Activated CD4-positive, alpha-beta T cell treated with anti-CD3 and anti-CD28 coated beads for 24 hours (primary cell): Measurements from ENCODE around the gene NADK2.
A peak's percentile ranks its signal among the peaks of the same experiment; 100 is the strongest.

Experiments
- DNase-seq, 2 donors: peaks; one replicate each; pipeline ENCODE4 v3.0.0-alpha.2; 2020; ENCODE audit warnings: low read depth in 2 of 2

NADK2 gene

DNA sequence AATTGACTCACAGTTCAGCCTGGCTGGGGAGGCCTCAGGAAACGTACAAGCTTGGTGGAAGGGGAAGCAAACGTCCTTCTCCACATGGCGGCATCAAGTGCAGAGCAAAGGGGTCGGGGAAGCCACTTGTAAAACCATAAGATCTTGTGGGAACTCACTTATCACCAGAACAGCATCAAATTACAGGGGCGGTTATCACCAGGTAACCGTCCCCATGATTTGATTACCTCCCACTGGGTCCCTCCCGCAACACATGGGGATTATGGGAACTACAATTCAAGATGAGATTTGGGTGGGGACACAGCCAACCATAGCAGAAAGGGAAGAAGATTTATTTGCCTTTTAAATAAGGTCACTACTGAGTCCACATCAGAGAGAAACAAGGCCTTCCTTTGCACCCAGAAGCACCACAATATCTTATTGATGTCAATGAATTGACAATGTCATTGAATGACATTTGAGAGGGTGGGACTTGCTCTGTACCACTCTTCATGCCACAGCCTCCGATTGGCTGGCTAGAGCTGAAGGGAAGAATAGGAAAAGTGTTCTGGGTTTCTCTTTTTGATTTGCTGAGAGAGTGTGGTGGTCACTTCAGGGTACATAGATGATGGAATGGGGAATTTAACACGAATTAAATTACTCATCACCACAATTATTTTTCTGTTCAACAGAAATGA lies 78.8 kb downstream of the NADK2 start:
- DNase-seq: no peak

DNA sequence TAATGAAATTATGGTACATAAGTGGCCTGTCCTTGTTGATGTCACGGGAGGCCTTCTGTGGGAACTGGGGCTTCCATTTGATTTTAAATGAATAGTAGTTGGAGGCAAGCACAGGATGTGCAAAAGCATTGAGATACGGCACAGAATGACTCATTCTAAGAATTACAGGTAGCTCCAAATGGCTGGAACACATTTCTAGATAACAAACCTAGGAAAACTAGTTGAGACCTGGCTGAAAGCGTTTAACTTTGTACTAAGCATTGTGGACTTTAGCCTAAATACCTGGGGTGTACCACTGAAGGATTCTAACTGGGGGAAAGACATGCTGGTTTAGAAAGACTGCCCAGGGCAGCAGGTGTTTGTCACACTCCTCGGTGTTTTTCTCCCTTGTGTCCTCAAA lies 80.4 kb downstream of the NADK2 start:
- no peak for DNase-seq

DNA sequence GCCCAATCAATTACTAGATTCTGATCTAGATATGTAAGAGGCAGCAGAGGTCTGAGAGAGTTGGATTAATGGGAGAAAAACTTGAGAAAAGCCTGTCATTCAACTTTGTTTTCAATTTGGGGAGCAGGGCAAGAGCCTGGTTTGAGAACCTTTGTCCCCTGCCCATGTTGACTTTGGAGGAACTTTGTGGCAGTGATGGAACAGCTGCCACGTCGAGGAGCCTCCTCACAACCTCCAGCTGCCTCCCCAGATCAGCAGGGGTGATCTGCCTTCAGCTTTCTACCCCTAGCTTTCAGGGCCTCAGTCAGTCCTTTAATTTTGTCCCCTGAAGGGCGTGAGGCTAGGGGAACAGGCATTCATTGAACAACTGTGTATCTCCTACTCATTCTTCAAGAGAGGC lies 81.1 kb downstream of the NADK2 start:
- no peak for DNase-seq

DNA sequence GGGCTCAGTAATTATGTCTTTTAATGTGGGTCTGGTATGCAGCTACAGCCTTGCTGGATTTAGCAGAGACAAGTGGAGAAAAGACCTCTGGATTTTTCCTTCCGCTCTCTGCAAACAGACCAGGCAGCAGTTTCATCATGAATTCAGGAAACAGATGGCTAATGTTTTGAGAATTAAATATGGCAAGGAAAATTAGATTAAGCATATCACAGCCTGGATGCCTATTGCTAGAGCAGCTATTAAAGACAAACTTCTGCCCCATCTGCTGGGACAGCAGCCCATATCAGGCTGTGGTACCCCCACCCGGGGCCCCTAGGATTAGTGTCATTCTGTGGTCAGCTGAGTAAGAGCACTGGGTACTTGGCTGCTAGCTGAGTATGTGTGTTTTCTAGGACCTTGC lies 83.6 kb downstream of the NADK2 start:
- no peak for DNase-seq

DNA sequence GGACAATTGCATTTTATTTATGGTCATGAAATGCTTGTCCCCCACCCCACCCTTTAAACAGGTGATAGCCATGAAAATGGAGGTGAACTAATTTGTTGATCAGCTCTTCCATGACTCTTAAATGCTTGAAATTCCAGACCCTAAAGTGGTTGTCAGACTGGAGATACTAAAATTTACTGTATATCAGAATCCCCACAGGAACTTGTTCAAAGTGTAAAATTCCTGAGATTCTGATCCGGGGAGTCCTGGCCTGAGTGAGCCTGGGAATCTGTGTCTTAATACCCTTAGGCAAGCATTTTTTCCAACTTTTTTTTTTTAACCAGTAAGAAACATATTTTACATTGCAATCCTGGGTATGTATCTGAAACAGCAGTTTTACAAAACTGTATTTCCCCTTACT lies 85.1 kb downstream of the NADK2 start:
- no peak for DNase-seq

DNA sequence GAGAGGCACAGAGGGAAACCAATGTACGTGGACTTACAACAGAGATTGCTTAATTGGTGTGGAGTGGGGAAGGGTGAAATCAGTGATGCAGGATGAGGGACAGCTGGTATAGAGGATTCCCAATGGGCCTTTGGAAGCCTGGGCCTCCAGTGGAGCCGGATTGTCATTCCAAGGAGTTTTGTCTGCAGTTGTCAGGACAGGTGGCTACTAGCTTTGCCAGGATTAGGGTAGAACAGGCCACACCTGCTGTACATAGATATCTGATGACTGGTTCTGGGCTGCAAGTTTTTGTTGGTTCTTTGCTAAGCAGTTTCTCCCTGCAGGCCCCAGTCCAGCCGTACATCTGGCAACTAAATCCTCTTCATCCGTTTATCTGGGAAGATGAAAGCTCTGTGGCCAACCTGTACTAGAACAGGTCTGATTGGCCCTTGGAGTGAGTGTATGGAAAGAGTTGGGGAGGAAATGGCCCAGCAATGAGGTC lies 85.6 kb downstream of the NADK2 start:
- no peak for DNase-seq

DNA sequence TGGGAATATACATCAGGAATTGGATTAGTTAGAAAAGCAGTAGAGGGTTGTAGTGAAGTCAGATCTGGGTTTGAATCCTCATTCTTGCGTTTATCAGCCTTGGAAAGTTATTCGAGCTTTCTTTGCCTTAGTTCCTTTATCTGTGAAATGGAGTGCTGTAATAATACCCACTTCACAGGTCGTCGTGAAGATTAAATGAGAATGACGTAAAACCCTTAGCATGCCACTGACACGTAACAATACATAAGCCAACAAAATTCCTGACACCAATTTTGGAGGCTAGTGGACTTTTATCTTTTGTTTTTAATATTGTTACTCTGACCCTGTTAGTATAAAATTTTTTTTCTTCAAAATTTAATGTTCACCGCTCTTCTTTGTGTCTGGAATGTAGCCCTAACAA lies 86.4 kb downstream of the NADK2 start:
- DNase-seq: no peak

DNA sequence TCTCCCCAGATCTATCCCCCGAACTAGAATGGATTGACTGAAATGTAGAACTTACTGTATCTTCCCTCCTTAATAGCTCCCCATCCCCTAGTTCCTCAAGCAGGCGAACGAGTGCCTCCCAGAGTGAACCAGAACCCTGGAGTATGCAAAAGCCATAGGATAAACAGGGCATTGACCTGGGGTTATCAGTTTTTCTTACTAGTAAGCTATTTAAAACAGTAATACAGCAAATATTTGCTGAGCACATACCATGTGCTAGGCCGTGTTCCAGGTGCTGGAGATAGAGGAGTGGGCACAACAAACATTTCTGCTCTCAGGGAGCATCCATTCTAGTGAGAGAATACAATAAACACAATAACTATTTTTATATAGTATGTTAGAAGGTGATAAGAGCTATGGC lies 88.0 kb downstream of the NADK2 start:
- DNase-seq: no peak

DNA sequence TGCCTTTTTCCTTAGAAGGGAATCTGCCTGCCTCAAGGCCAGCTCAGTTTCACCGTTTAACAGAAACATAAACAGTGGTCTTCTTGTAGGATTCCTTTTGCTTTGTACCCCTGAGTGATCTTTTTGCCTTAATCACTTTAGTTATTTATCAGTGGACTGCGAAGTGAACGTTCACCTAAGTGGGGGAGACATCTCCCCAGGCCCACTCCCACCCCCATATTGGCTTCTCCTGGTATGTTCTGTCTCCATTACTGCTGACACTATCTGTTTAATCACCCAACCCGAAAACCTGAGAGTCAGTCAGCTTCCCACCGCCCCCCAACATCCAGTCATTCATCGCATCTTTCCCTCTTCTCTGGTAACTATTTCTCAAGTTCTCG lies 88.4 kb downstream of the NADK2 start:
- no peak for DNase-seq

DNA sequence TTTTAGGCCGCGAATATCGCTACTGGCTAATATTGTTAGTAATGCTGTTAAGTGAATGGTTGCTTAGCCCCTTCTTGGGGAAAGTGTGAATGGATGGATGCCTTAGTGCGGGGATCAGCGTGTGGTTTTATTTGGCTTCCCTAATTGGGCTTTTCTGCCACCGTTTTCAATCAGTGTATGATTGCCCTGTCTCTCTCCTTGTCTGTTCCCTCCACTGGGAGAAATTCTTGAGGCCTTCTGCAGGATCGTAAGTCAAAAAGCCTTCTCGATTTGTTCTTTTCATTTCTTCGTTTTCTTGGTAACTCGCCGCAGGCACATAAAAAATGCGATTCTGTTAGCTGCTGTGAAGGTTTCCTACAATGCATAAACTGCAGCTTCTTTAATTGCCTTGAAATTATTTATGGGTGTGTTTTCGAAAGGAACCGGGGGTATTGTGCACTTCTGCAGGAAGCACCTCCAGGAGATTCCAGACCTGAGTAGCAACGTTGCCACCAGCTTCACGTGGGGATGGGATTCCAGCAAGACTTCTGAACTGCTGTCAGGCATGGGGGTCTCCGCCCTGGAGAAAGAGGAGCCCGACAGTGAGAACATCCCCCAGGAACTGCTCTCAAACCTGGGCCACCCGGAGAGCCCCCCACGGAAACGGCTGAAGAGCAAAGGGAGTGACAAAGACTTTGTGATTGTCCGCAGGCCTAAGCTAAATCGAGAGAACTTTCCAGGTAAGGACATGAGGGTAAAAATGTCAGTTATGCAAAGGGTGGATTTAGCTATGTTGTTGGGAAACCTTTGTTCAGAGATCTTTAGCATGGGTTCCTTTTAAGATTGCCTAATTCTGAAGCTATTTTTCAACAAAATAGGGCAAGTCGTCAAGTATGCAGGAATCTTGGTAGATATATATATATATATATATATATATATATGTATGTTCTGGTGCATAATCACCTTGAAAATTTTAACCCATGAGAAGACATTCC lies 89.1 kb downstream of the NADK2 start:
- DNase-seq: no peak

DNA sequence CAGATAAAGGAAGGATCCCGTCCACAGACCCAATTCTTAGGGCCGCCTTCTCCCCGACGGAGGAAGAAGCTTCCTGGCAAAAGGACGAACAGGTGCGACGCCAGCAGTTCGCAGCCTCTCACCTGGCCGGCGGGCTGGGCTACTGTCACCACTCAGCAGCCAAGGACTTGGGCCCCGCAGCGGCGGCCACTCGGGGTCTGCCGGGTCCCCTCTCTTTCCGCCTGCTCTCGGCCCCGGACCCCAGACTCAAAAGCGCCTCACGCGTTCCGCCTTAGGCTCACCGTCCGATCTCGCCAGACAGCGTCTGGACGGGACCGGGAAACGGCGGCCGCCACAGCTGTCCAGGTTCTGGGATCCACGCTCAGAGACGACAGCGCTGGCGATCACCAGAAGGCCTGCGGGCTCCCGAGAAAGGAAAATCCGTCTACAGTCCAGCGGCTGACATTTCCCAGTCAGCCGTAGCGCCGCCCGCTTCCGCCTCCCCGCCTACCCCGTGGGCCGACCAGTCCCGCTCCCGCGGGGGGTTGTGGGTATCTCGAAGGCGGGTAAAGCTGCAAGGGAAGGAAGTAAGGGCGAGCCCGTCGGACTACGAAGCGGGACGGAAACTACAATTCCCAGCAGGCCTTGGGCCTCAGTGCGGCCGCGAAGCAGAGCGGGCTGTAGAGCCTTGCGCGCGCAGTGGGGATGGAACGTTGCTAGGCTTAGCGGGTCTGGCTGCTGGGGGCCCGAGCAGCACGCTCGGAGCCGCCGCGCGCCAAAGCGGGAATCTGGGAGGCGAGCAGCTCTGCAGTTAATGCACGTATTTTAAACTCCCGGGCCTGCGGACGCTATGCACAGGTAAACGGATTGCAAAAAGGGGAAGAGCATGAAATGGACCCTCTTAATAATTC lies 90.0 kb downstream of the NADK2 start, which contains the start of the genes LMBRD2 and SKP2:
TSS of gene LMBRD2 (minus strand) at position 454 of the 890 bp plus-strand sequence. CDS start 8,538 bp downstream, outside the sequence.
TSS of gene SKP2 (plus strand) at position 678 of the 890 bp plus-strand sequence. CDS start at position 830, 152 bp downstream.
- peak; percentile 93 to 96 for DNase-seq

DNA sequence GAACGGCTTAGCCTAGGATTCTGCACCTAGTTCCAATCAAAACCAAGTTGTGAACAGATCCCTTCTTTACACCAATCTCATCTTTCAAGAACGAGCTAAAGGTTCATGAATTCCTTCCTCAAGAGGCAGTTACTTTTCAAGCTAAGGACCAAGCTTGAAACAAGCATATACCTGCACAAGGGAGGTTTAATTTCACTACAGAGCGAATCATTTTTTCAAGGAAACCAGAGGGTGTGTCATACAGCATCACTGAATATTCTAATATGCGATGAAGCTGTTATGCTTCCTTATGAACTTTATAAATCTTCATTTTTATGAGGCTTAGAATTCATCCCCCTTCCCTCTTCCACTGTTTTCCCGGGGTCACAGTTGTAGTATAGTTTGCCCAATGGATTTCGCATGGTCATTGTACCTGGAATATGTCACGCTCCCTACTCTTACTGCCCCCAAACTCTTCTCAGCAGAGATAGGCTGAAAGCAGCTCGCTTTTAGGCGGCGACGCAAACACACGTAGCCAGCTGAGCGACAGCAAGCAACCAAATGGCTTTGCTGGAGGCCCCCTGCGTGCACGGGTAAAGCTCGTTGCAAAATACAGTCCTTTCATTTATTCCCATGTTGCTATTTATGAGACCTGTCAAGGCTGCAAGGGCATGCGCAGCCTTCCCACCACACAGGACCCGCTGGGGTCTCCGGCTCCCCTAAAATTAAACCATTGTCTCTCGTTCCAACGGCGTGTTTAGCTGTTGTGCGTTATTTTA lies 90.9 kb downstream of the NADK2 start:
- peak in 1 of 2 donors; percentile 20 for DNase-seq

DNA sequence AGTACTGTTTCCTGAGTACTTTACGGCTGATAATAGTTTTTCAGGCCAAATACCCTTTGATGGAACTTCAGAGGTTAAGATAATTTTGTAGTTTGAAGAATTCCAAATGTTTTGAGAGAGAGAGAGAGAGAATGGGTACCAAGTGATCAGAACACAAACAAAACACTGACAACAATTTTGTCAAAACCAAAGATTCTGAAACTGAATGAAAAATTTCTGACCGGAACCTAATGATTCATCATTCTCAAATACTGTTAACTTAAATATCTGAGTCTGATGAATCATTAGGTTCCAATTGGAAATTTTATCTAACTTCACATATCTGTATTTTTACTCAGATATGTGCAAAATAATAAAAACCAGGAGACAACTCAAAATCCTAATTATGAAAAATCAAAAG lies 94.0 kb downstream of the NADK2 start:
- DNase-seq: no peak

DNA sequence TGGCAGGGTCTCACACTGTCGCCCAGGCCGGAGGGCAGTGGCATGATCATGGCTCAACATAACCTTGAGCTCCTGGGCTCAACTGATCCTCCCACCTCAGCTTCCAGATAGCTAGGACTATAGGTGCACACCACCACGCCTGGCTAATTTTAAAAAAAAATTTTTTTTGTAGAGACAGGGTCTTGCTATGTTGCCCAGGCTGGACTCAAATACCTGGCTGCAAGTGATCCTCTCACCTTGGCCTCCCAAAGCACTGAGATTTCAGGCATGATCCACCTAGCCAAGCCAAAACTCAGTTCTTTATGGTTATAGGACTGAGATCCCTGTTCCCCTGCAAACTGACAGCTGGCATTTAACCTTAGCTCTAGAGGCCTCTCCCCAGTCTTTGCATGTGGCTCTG lies 95.3 kb downstream of the NADK2 start:
- DNase-seq: no peak

DNA sequence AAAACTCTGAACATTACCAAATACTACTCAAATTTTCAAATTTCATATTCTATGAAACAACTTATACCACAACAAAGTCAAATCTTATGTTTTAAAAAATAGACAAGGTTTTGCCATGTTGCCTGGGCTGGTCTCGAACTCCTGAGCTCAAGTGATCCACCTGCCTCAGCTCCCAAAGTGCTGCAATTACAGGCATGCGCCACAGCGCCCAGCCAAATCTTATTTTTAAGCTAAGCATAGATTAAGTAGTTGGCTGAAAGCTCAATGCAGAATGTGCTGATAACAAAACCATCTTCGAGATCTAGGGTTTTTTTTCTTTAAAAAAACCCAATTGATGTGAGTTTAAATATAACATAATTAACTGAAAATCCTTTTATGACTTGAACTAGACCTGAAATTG lies 96.4 kb downstream of the NADK2 start:
- DNase-seq: no peak
